Loucy (cell line): ENCODE measurements around the gene GPC5.

Source experiments
- CTCF ChIP-seq: fragments of 200-600 bp; sonication (generic); conservative IDR thresholded peaks from 2 replicates; pipeline ENCODE4 v1.5.1; 2014; ENCODE audit warnings: mild to moderate bottlenecking, antibody characterized with exemption, low read length
- EZH2phosphoT487 ChIP-seq: fragments of 200-600 bp; IDR thresholded peaks from 2 replicates; pipeline ENCODE4 v1.6.1; 2018; ENCODE audit warnings: antibody characterized with exemption, mild to moderate bottlenecking, moderate library complexity, borderline replicate concordance

- TF ChIP-seq CTCF (no peak), EZH2phosphoT487 (no peak)
Observed at GRCh38 chr13:92412996-92413395, 1014.6 kb downstream of the GPC5 start.
